Prostate gland (tissue), 2 donors: ENCODE measurements around the gene PSMG4.

Experiments used
- POLR2A ChIP-seq: fragments of 450-650 bp; IDR thresholded peaks from one replicate; pipeline ENCODE4 v1.6.1; 2016; ENCODE audit warnings: antibody characterized with exemption, mild to moderate bottlenecking
- TF ChIP-seq, protein P1 (sequence below), 4 experiments: fragments of 200-600 bp in 2 of 4; fragments of 450-650 bp in 2 of 4; sonication (generic) in 2 of 4; IDR thresholded peaks; 1 replicate in 3 of 4; 2 replicates in 1 of 4; pipeline ENCODE4 v1.5.1; 2016 to 2019; ENCODE audit warnings: antibody characterized with exemption in 4 of 4, mild to moderate bottlenecking in 2 of 4, moderate library complexity in 2 of 4

DNA sequence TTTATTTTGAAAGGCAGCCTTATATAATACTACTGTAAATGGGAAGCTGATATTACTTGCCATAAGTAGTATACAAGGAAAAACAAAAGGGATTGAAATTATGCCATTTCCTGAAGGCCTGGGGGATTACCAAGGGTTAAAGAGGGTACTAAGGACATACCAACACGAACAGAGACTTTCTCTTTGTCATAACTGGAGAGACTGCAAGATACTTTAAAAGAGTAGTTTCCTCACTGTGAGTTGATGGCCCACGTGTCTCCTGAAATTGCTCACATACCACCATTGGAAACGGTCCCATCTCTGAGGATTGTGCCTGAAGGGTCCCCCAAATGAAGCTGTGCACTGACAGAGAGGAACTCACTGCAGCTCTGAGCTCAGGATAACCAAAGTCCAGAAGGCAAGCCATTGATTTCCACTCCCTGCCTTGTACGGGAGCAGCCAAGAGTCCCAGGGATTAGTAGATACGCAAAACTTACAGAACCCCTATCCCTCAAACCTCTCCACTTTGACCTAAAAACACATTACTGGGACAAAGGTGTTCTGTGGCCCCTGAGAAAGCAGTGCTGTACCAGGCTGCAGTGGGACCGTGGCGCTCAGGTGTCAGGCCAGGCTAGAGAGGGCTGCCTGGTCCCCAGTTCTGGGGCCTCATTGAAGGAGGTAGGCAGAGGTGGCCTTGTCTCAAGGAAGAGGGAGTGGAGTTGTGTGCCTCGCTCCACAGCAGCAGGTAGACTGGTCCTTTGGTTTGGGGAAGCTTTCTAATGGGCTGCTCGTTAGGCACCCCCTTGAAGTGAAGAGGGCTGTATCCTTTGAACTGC, 15.2 kb downstream of the PSMG4 start:
- TF ChIP-seq, protein P1, sequence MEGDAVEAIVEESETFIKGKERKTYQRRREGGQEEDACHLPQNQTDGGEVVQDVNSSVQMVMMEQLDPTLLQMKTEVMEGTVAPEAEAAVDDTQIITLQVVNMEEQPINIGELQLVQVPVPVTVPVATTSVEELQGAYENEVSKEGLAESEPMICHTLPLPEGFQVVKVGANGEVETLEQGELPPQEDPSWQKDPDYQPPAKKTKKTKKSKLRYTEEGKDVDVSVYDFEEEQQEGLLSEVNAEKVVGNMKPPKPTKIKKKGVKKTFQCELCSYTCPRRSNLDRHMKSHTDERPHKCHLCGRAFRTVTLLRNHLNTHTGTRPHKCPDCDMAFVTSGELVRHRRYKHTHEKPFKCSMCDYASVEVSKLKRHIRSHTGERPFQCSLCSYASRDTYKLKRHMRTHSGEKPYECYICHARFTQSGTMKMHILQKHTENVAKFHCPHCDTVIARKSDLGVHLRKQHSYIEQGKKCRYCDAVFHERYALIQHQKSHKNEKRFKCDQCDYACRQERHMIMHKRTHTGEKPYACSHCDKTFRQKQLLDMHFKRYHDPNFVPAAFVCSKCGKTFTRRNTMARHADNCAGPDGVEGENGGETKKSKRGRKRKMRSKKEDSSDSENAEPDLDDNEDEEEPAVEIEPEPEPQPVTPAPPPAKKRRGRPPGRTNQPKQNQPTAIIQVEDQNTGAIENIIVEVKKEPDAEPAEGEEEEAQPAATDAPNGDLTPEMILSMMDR (IDR thresholded peaks at IDR 0.05): no peak
- no peak for TF ChIP-seq POLR2A
